Parathyroid adenoma (tissue), 2 donors: Measurements from ENCODE around the gene ESYT2.

Source experiments
- H2AFZ ChIP-seq: fragments of 300-600 bp; sonication (generic); one replicate; pipeline ENCODE4 v1.7.0; 2017; ENCODE audit warnings: antibody characterized with exemption, mild to moderate bottlenecking
- H3K27ac ChIP-seq: fragments of 300-600 bp; sonication (generic); one replicate; pipeline ENCODE4 v1.7.0; 2017
- H3K27me3 ChIP-seq: fragments of 300-600 bp; sonication (generic); one replicate; pipeline ENCODE4 v1.7.0; 2017; ENCODE audit warnings: low read length; ENCODE audit not compliant: control insufficient read depth, insufficient read depth
- H3K36me3 ChIP-seq: fragments of 300-600 bp; sonication (generic); one replicate; pipeline ENCODE4 v1.7.0; 2017; ENCODE audit warnings: low read length; ENCODE audit not compliant: control insufficient read depth, insufficient read depth
- H3K4me1 ChIP-seq: fragments of 300-600 bp; sonication (generic); one replicate; pipeline ENCODE4 v1.7.0; 2017; ENCODE audit warnings: control low read depth
- H3K4me2 ChIP-seq: fragments of 300-600 bp; sonication (generic); one replicate; pipeline ENCODE4 v1.7.0; 2017; ENCODE audit warnings: low read length
- H3K4me3 ChIP-seq: fragments of 300-600 bp; sonication (generic); one replicate; pipeline ENCODE4 v1.7.0; 2017; ENCODE audit warnings: low read depth, low read length
- H3K79me2 ChIP-seq: fragments of 300-600 bp; sonication (generic); one replicate; pipeline ENCODE4 v1.7.0; 2017; ENCODE audit warnings: control low read depth
- H3K9ac ChIP-seq: fragments of 300-600 bp; sonication (generic); one replicate; pipeline ENCODE4 v1.7.0; 2017; ENCODE audit warnings: mild to moderate bottlenecking
- H3K9me3 ChIP-seq: fragments of 300-600 bp; sonication (generic); one replicate; pipeline ENCODE4 v1.7.0; 2017; ENCODE audit warnings: low read length; ENCODE audit not compliant: control insufficient read depth
- CTCF ChIP-seq: fragments of 300-600 bp; sonication (generic); IDR thresholded peaks from one replicate; pipeline ENCODE4 v1.7.0; 2017; ENCODE audit warnings: antibody characterized with exemption, mild to moderate bottlenecking
- donor health status: primary hyperparathyroidism.

ESYT2 gene

DNA sequence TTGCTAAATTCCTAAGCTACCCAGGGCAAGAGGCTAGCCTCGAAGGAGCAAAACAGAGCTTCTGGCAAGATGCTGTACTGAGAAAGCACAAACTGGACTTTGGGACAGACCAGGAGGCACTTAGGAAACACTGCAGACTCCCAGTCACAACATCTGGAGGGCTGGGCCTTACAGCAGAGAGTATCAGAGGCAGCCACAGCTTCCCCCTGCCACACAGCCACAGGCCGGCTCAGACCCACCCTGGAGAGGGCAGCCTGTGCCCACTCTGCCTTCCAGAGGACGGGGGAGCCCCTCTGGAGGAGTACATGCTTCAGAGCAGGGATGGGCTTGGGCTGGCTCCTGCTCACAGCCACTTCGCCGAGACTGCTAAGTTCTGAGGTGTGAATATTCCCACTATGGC, 17.4 kb downstream of the ESYT2 start:
- Histone ChIP-seq H3K4me1 (peaks cover 5% of the 10 kb centered on the region), H3K36me3 (no peaks in the 10 kb centered on the region)

DNA sequence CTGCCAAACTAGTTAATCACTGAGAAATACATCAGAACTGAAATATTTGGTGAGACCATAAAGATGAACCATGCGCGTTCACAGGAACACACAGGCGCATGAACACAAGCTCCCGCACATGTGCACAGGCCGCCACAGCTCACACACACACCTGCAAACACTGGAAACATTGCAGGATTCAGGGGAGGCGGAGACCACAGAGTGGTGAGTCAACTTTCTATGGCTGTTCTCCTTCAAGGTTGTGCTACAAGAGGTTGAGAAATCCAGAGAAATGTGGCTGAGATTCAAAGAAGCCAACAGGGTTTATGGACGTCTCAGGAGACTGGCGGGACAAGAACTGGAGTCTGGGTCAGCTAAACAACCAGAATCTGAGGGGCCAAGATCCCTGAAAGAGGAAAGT, 17.8 kb downstream of the ESYT2 start:
- no peak overlapping the region for H3K27ac ChIP-seq
- H3K27me3 ChIP-seq: no peaks in the 10 kb centered on the region
- H3K36me3 ChIP-seq: no peaks in the 10 kb centered on the region
- no peak overlapping the region for H3K4me2 ChIP-seq
- H3K4me1 ChIP-seq: peaks cover 4% of the 10 kb centered on the region
- no peak for TF ChIP-seq CTCF
- H3K9me3 ChIP-seq: no peaks in the 10 kb centered on the region
- no peak overlapping the region for H3K9ac ChIP-seq
- H3K4me3 ChIP-seq: no peak overlapping the region
- H3K79me2 ChIP-seq: peaks cover 27% of the 10 kb centered on the region
- no peak overlapping the region for H2AFZ ChIP-seq

More for the DNA sequence above, 17.4 kb downstream of the ESYT2 start:
- Histone ChIP-seq H3K4me2 (no peak overlapping the region), H3K27ac (no peak overlapping the region), H2AFZ (no peak overlapping the region), H3K27me3 (no peaks in the 10 kb centered on the region), H3K79me2 (peaks cover 28% of the 10 kb centered on the region), H3K9ac (no peak overlapping the region), H3K9me3 (no peaks in the 10 kb centered on the region), H3K4me3 (no peak overlapping the region)
- no peak for TF ChIP-seq CTCF

DNA sequence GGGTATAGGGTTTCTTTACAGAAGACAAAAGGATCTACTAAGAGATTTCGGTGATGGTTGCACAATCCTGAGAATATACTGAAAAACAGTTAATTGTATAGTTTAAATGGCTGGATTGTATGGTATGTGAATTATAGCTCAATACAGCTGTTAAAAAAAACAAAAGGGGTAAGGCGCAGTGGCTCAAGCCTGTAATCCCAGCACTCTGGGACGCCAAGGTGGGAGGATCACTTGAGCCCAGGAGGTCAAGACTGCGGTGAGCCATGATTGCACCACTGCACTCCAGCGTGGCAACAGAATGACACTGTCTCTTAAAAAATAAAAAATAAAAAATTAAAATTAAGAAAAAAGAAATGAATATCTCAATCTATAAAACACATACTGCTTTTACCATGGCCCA, 18.5 kb downstream of the ESYT2 start:
- no peaks in the 10 kb centered on the region for H3K27me3 ChIP-seq

DNA sequence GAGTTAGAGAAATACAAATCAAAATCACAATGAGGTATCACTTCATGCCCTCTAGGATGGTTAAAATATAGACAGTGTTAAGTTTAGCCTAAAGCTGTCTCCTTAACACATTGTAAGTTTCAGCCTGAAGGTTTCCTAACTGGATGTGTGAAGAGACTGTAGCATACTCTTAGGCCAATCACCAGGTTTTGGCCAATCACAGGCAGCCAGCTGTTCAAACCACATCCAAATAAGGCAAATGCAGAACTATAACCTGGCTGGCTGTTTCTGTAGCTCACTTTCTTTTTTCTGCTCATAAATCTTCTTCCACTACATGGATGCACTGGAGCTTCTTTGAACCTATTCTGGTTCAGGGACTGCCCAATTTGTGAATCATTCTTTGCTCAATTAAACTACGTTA, 19.7 kb downstream of the ESYT2 start:
- H3K27me3 ChIP-seq: no peaks in the 10 kb centered on the region

More for the DNA sequence above, 18.5 kb downstream of the ESYT2 start:
- peaks cover 4% of the 10 kb centered on the region for H3K4me1 ChIP-seq
- no peak overlapping the region for H3K4me2 ChIP-seq
- H3K4me3 ChIP-seq: no peak overlapping the region
- no peaks in the 10 kb centered on the region for H3K36me3 ChIP-seq
- peaks cover 21% of the 10 kb centered on the region for H3K79me2 ChIP-seq
- no peak overlapping the region for H3K27ac ChIP-seq
- no peaks in the 10 kb centered on the region for H3K9me3 ChIP-seq
- TF ChIP-seq CTCF: no peak
- H3K9ac ChIP-seq: no peak overlapping the region
- no peak overlapping the region for H2AFZ ChIP-seq

More for the DNA sequence above, 19.7 kb downstream of the ESYT2 start:
- H3K4me1 ChIP-seq: no peaks in the 10 kb centered on the region
- no peak for TF ChIP-seq CTCF
- no peak overlapping the region for H3K4me3 ChIP-seq
- H3K4me2 ChIP-seq: no peak overlapping the region
- H3K27ac ChIP-seq: no peak overlapping the region
- H3K79me2 ChIP-seq: peaks cover 16% of the 10 kb centered on the region
- no peak overlapping the region for H3K9ac ChIP-seq
- H2AFZ ChIP-seq: no peak overlapping the region
- H3K9me3 ChIP-seq: no peaks in the 10 kb centered on the region
- no peaks in the 10 kb centered on the region for H3K36me3 ChIP-seq
